Measurements from ENCODE around the gene DNAH2. TPM values are rescaled to one million over a fixed set of nuclear protein-coding genes. Genes with fewer than 3 reads are reported as not detected.

Gene DNAH2
- total and polyA plus RNA-seq, 2 experiments from 2014 or later, result 0.38 TPM; not detected in 1

DNA sequence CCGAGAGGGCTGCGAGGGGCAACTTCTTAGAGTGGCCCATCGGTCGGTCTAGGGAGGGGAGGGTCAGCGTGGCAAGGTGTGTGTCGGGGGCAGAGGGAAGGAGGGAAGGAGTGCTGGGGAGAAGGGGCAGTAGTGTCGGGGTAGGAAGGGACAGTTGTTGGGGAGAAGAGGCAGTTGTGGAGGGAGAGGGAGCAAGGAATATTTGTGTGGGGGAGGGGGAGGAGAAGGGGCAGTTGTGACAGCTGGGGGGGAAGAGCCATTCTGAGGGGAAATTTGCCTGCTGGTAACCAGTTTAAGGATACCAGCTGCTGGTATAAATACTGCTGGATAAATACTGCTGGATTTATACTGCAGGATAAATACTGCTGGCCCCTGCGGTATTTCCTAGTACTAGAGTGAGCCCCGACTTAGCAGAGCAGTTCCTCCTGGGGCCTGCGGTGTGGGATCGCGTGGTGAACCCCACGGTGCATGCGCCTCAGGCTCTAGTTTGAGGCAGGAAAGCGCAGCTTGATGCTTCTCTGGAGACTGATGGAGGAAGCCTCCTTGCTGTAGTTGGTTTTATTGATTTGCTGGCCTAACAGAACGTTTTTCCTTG, 309 bp downstream of the DNAH2 start (continued):
- TF ChIP-seq, protein P1, sequence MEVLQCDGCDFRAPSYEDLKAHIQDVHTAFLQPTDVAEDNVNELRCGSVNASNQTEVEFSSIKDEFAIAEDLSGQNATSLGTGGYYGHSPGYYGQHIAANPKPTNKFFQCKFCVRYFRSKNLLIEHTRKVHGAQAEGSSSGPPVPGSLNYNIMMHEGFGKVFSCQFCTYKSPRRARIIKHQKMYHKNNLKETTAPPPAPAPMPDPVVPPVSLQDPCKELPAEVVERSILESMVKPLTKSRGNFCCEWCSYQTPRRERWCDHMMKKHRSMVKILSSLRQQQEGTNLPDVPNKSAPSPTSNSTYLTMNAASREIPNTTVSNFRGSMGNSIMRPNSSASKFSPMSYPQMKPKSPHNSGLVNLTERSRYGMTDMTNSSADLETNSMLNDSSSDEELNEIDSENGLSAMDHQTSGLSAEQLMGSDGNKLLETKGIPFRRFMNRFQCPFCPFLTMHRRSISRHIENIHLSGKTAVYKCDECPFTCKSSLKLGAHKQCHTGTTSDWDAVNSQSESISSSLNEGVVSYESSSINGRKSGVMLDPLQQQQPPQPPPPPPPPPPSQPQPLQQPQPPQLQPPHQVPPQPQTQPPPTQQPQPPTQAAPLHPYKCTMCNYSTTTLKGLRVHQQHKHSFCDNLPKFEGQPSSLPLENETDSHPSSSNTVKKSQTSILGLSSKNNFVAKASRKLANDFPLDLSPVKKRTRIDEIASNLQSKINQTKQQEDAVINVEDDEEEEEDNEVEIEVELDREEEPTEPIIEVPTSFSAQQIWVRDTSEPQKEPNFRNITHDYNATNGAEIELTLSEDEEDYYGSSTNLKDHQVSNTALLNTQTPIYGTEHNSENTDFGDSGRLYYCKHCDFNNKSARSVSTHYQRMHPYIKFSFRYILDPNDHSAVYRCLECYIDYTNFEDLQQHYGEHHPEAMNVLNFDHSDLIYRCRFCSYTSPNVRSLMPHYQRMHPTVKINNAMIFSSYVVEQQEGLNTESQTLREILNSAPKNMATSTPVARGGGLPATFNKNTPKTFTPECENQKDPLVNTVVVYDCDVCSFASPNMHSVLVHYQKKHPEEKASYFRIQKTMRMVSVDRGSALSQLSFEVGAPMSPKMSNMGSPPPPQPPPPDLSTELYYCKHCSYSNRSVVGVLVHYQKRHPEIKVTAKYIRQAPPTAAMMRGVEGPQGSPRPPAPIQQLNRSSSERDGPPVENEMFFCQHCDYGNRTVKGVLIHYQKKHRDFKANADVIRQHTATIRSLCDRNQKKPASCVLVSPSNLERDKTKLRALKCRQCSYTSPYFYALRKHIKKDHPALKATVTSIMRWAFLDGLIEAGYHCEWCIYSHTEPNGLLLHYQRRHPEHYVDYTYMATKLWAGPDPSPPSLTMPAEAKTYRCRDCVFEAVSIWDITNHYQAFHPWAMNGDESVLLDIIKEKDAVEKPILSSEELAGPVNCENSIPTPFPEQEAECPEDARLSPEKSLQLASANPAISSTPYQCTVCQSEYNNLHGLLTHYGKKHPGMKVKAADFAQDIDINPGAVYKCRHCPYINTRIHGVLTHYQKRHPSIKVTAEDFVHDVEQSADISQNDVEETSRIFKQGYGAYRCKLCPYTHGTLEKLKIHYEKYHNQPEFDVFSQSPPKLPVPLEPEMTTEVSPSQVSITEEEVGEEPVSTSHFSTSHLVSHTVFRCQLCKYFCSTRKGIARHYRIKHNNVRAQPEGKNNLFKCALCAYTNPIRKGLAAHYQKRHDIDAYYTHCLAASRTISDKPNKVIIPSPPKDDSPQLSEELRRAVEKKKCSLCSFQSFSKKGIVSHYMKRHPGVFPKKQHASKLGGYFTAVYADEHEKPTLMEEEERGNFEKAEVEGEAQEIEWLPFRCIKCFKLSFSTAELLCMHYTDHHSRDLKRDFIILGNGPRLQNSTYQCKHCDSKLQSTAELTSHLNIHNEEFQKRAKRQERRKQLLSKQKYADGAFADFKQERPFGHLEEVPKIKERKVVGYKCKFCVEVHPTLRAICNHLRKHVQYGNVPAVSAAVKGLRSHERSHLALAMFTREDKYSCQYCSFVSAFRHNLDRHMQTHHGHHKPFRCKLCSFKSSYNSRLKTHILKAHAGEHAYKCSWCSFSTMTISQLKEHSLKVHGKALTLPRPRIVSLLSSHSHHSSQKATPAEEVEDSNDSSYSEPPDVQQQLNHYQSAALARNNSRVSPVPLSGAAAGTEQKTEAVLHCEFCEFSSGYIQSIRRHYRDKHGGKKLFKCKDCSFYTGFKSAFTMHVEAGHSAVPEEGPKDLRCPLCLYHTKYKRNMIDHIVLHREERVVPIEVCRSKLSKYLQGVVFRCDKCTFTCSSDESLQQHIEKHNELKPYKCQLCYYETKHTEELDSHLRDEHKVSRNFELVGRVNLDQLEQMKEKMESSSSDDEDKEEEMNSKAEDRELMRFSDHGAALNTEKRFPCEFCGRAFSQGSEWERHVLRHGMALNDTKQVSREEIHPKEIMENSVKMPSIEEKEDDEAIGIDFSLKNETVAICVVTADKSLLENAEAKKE (CRISPR knock-in tag; IDR thresholded peaks at IDR 0.05), result no peak
- TF ChIP-seq ZNF331 (CRISPR knock-in tag; IDR thresholded peaks at IDR 0.05; ENCODE audit: low read depth) (no peak), JUNB (IDR thresholded peaks at IDR 0.05; ENCODE audit: unreplicated experiment) (no peak), POLR2AphosphoS5 (IDR thresholded peaks at IDR 0.05; ENCODE audit: low read depth) (no peak), CREB1 (CRISPR knock-in tag; IDR thresholded peaks at IDR 0.05; ENCODE audit: low read depth) (no peak), EZH2 (IDR thresholded peaks at IDR 0.05; ENCODE audit: low read depth, unreplicated experiment) (no peak), NANOG (IDR thresholded peaks at IDR 0.05; ENCODE audit: borderline replicate concordance) (no peak), EZH2phosphoT487 (IDR thresholded peaks at IDR 0.05; ENCODE audit: unreplicated experiment) (no peak), STAT1 (IDR thresholded peaks at IDR 0.05; ENCODE audit: unreplicated experiment) (no peak), ZNF114 (CRISPR knock-in tag; IDR thresholded peaks at IDR 0.05) (no peak)
- TF ChIP-seq, protein P2, sequence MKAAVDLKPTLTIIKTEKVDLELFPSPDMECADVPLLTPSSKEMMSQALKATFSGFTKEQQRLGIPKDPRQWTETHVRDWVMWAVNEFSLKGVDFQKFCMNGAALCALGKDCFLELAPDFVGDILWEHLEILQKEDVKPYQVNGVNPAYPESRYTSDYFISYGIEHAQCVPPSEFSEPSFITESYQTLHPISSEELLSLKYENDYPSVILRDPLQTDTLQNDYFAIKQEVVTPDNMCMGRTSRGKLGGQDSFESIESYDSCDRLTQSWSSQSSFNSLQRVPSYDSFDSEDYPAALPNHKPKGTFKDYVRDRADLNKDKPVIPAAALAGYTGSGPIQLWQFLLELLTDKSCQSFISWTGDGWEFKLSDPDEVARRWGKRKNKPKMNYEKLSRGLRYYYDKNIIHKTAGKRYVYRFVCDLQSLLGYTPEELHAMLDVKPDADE (IDR thresholded peaks at IDR 0.05), result no peak

Data from GM23338 (cell line).